C4-2B (cell line): ENCODE data around the gene SEC14L3.

Experiments used
- H3K27ac ChIP-seq: fragments of 450-650 bp; 2 replicates; pipeline ENCODE4 v1.5.1; 2017
- ZFX ChIP-seq: fragments of 450-650 bp; IDR thresholded peaks from 2 replicates; pipeline ENCODE4 v1.6.1; 2017
- TF ChIP-seq, protein P1 (sequence below): fragments of 450-650 bp; conservative IDR thresholded peaks from 2 replicates; pipeline ENCODE4 v1.5.1; 2017; ENCODE audit warnings: mild to moderate bottlenecking

The SEC14L3 gene

DNA sequence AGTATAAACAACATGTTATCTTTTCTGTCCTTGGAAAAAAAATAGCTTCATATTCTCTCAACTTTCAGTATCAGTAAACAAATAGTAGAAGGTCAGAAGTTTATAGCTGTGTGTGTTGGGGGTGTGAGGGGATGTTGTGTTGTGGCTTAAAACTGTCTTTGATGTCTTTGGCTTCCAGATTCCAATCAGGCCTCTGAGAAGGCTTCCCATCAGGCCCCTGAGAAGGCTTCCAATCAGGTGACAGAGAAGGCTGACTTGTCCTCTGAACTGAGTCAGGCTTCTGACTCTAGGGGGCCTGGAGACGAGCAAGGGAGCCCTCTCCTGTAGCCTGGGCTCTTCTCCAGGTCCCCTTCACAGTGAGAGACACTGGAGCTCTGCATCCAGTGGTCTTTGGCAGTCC is 37.0 kb downstream of the SEC14L3 start:
- TF ChIP-seq ZFX = no peak
- TF ChIP-seq, protein P1, sequence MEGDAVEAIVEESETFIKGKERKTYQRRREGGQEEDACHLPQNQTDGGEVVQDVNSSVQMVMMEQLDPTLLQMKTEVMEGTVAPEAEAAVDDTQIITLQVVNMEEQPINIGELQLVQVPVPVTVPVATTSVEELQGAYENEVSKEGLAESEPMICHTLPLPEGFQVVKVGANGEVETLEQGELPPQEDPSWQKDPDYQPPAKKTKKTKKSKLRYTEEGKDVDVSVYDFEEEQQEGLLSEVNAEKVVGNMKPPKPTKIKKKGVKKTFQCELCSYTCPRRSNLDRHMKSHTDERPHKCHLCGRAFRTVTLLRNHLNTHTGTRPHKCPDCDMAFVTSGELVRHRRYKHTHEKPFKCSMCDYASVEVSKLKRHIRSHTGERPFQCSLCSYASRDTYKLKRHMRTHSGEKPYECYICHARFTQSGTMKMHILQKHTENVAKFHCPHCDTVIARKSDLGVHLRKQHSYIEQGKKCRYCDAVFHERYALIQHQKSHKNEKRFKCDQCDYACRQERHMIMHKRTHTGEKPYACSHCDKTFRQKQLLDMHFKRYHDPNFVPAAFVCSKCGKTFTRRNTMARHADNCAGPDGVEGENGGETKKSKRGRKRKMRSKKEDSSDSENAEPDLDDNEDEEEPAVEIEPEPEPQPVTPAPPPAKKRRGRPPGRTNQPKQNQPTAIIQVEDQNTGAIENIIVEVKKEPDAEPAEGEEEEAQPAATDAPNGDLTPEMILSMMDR = no peak
- H3K27ac ChIP-seq = no peak overlapping the region

DNA sequence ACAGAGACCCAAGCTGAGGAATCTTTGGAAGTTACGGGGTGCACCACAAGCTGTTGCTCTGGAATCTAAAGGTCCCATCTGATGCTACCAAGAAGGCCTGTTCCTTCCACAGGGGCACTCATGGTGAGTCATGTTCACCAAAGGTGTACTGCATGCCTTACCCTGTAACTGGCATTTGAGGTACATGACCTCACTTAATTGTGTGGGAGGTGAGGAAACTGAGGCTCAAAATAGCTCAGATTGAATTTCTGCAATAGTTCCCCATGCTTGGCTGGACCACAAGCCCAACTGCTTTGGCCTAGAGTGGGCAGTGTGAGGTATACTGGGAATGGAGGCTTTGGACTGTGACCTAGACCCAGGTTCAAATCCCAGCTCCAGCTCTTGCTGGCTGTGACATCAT is 38.0 kb downstream of the SEC14L3 start:
- TF ChIP-seq ZFX = no peak
- TF ChIP-seq, protein P1 = no peak
- no peak overlapping the region for H3K27ac ChIP-seq

DNA sequence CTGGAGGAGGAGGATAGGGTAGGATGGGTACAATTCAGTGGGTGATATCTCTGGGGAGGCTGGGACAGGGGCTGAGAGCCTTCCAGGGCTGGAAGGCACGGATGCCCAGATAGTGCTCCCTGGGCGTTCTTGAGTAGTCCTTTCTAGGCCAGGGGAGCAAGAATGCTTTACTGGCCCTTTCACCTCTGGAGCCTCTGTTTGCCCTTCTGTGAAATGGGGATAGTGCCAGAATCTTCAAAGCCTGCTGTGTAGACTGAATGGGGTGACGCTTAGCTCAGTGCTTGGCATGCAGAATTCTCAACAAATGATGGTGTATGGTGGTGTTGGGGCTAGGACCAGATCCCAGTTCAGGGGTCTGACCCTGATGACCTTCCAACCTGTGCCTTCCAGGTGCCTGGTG is 38.6 kb downstream of the SEC14L3 start:
- no peak for TF ChIP-seq ZFX
- TF ChIP-seq, protein P1 = no peak
- no peak overlapping the region for H3K27ac ChIP-seq

DNA sequence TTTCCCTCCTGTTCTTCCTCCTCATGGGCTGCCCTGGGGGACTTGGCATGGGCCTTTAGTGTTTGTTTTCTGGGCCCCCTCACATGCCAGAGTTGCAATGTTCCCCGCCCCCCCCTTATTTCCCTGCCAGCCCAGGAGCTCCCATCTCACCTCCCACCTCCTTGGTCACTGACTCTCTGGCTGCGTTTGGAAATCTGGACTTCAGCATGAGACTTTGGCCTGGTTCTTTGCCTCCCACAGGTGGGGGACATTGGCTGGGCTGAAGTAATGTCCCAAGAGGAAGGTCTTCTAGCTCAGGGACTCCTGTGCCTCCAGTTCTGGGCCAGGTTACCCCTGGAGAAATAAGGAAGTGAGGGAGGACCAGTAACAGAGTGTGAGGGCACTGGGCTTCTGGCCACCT is 39.3 kb downstream of the SEC14L3 start:
- H3K27ac ChIP-seq = no peak overlapping the region
- TF ChIP-seq ZFX = no peak
- TF ChIP-seq, protein P1 = no peak

DNA sequence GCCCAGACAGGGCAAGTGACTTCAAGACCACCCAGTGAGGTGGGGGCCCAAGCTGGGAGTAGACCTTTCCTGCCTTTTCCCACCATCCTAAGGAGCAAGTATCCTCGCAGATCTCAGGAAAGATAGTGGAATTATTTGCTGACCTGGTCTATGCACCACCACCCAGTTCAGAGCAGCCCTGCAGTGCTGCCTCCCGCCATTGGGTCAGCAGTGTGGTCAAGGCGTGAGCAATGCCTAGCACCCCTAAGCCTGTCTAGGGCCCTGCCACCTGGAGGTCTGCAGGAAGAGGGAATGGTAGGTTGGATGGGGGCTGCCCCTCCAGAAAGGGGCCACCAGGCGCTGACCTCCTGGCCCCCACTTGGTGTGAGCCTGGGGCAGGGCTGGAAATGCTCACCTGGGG is 39.7 kb downstream of the SEC14L3 start:
- TF ChIP-seq, protein P1 = no peak
- TF ChIP-seq ZFX = no peak
- no peak overlapping the region for H3K27ac ChIP-seq

DNA sequence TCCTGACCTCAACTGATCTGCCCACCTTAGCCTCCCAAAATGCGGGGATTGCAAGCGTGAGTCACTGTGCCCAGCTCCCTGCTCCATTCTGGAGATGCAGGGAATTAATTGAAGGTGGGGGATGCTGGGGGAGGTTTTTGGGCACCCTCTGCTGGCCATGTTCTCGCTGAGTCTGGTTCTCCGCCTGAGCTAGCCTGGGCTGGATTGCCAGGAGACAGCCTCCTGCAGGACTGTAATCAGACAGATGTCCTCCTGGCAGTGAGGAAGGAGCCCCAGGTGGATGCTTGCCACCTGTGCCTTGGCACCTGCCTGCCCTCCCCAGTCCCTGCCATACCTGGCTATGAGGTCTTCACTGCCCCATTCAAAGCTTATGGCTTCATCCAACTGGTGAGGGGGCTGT is 40.9 kb downstream of the SEC14L3 start:
- TF ChIP-seq ZFX = no peak
- TF ChIP-seq, protein P1 = no peak; the same call in 1 of the 2 replicates
- H3K27ac ChIP-seq = no peak overlapping the region

DNA sequence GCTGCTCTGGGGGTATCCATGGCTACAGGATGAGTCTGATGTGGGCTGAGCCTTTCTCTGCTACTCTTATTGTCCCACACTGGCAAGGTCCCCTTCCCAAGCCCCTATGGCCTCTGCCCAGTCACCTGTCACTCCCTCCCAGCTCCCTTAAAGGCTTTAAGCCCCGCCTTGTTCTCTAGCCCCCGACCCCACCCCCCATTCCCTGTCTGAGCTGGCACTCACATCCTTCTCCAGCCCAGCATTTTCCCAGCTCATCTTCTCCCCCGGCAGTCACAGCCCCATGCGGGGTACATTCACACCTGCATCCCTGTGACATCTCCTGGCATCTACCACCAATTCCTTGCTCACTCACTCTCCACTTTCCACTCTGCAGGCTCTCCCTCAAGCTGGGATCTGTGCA is 41.9 kb downstream of the SEC14L3 start:
- H3K27ac ChIP-seq = no peak overlapping the region
- TF ChIP-seq ZFX = no peak
- TF ChIP-seq, protein P1 = no peak
